GM12891 (cell line): ENCODE results near the gene CADM3. TPM values are rescaled to one million over a fixed set of nuclear protein-coding genes. Genes with fewer than 3 reads are reported as not detected.
A peak's percentile ranks its signal among the peaks of the same experiment; 100 is the strongest.

Source experiments
- DNase-seq: peaks from one replicate; pipeline ENCODE4 v3.0.0; 2011; ENCODE audit warnings: low spot score; ENCODE audit not compliant: insufficient read length
- FAIRE-seq: peaks from 2 replicates; lab custom pipeline; 2011; peaks lifted over from hg19 to GRCh38; lab: Jason Lieb, UNC
- PAX5 ChIP-seq: IDR thresholded peaks from 2 replicates; pipeline ENCODE4 v1.6.1; 2011; ENCODE audit warnings: low read length, moderate library complexity, mild to moderate bottlenecking; ENCODE audit not compliant: insufficient read depth, severe bottlenecking
- POLR2A ChIP-seq: IDR thresholded peaks from 2 replicates; pipeline ENCODE4 v1.6.1; 2011; ENCODE audit warnings: low read depth, low read length, control low read depth
- POLR2AphosphoS5 ChIP-seq: IDR thresholded peaks from 2 replicates; pipeline ENCODE4 v1.6.1; 2011; ENCODE audit warnings: low read depth, low read length, control low read depth
- POU2F2 ChIP-seq: IDR thresholded peaks from 2 replicates; pipeline ENCODE4 v1.6.1; 2011; ENCODE audit warnings: low read depth, mild to moderate bottlenecking, control low read depth, low read length, moderate library complexity
- SPI1 ChIP-seq: IDR thresholded peaks from 2 replicates; pipeline ENCODE4 v1.6.1; 2011; ENCODE audit warnings: low read depth, low read length, control low read depth
- TAF1 ChIP-seq: IDR thresholded peaks from 2 replicates; pipeline ENCODE4 v1.6.1; 2011; ENCODE audit warnings: low read depth, low read length, control low read depth
- polyA plus RNA-seq: library from polyadenylated mRNA; unstranded; fragments of >200 nt; gene quantifications from one replicate; pipeline ENCODE4 v1.2.1, GENCODE V29; 2012; ENCODE audit warnings: low read depth, missing spikeins, inconsistent platforms; ENCODE audit not compliant: missing spikeins

CADM3 gene
- polyA plus RNA-seq: 0.35 TPM

GRCh38 chr1:159171254-159171687 is at the start of gene CADM3:
TSS of gene CADM3 (plus strand) at chr1:159171615. CDS start at chr1:159171766, 151 bp downstream.
- DNase-seq: no peak
- no peak for FAIRE-seq
- TF ChIP-seq SPI1 (no peak), TAF1 (no peak), POLR2A (no peak), POU2F2 (no peak), PAX5 (no peak), POLR2AphosphoS5 (no peak)

- FAIRE-seq: no peak
- TF ChIP-seq PAX5: no peak
- peak; percentile 76 for TF ChIP-seq SPI1
Observed at GRCh38 chr1:159122005-159122621, 49.3 kb upstream of the CADM3 start.

GRCh38 chr1:159123587-159123986 is 47.8 kb upstream of the CADM3 start:
- TF ChIP-seq POLR2AphosphoS5 (no peak), TAF1 (no peak), SPI1 (no peak), POU2F2 (no peak), PAX5 (no peak), POLR2A (no peak)
- no peak for DNase-seq
- FAIRE-seq: no peak

More at GRCh38 chr1:159122005-159122621, 49.3 kb upstream of the CADM3 start:
- no peak for DNase-seq

- TF ChIP-seq POLR2AphosphoS5: no peak
- TF ChIP-seq POU2F2: no peak
- no peak for TF ChIP-seq POLR2A
- TF ChIP-seq TAF1: no peak
- no peak for TF ChIP-seq SPI1
- no peak for TF ChIP-seq PAX5
- FAIRE-seq: peak; percentile 79
- peak; percentile 17 for DNase-seq
Observed at GRCh38 chr1:159132271-159132881, 39.0 kb upstream of the CADM3 start.

GRCh38 chr1:159140474-159140873 is 30.9 kb upstream of the CADM3 start:
- DNase-seq: no peak
- FAIRE-seq: no peak
- no peak for TF ChIP-seq TAF1
- no peak for TF ChIP-seq SPI1
- no peak for TF ChIP-seq POU2F2
- no peak for TF ChIP-seq POLR2AphosphoS5
- no peak for TF ChIP-seq POLR2A
- no peak for TF ChIP-seq PAX5

GRCh38 chr1:159141584-159142390 is 29.6 kb upstream of the CADM3 start:
- no peak for TF ChIP-seq POLR2A
- TF ChIP-seq POLR2AphosphoS5: no peak
- TF ChIP-seq TAF1: no peak
- no peak for TF ChIP-seq SPI1
- no peak for TF ChIP-seq PAX5
- no peak for TF ChIP-seq POU2F2
- no peak for DNase-seq
- no peak for FAIRE-seq

- TF ChIP-seq POLR2AphosphoS5 (no peak), TAF1 (no peak), POU2F2 (no peak), PAX5 (no peak), POLR2A (no peak)
- DNase-seq (no peak), FAIRE-seq (no peak)
Observed at GRCh38 chr1:159142391-159142663, 29.1 kb upstream of the CADM3 start.

GRCh38 chr1:159142726-159143510 is 28.5 kb upstream of the CADM3 start:
- DNase-seq: no peak
- no peak for FAIRE-seq
- TF ChIP-seq SPI1 (no peak), TAF1 (no peak), POU2F2 (no peak), POLR2AphosphoS5 (no peak), PAX5 (no peak), POLR2A (no peak)

- DNase-seq (no peak), FAIRE-seq (no peak)
- TF ChIP-seq SPI1 (no peak), PAX5 (no peak), POLR2A (no peak), POU2F2 (no peak), TAF1 (no peak), POLR2AphosphoS5 (no peak)
Observed at GRCh38 chr1:159144571-159144970, 26.8 kb upstream of the CADM3 start.
